ENCODE data around the gene NKD2.

The NKD2 gene

GRCh38 chr5:1066676-1067075 is 58.1 kb downstream of the NKD2 start:
- TF ChIP-seq CTCF (IDR thresholded peaks at IDR 0.05) = no peak
- Mint-ChIP-seq H3K36me3 (ENCODE audit: low read depth) (peaks cover 5% of the 10 kb centered on the region), H3K27ac (no peak overlapping the region), H3K4me3 (no peak overlapping the region), H3K4me1 (peaks cover 20% of the 10 kb centered on the region), H3K9me3 (no peaks in the 10 kb centered on the region), H3K27me3 (ENCODE audit: low read depth, poor library complexity) (no peaks in the 10 kb centered on the region)
- DNase-seq = no peak

GRCh38 chr5:1067141-1068121 is 58.8 kb downstream of the NKD2 start:
- no peak for TF ChIP-seq CTCF (IDR thresholded peaks at IDR 0.05)
- peaks cover 5% of the 10 kb centered on the region for H3K36me3 Mint-ChIP-seq (ENCODE audit: low read depth)
- H3K27me3 Mint-ChIP-seq (ENCODE audit: low read depth, poor library complexity) = no peaks in the 10 kb centered on the region
- H3K4me1 Mint-ChIP-seq = peaks cover 16% of the 10 kb centered on the region
- H3K27ac Mint-ChIP-seq = peak overlapping the region; percentile 92
- no peak overlapping the region for H3K4me3 Mint-ChIP-seq
- no peak for DNase-seq
- no peaks in the 10 kb centered on the region for H3K9me3 Mint-ChIP-seq

GRCh38 chr5:1068204-1068894 is 59.7 kb downstream of the NKD2 start:
- no peak overlapping the region for H3K27ac Mint-ChIP-seq
- H3K4me1 Mint-ChIP-seq = peaks cover 15% of the 10 kb centered on the region
- H3K36me3 Mint-ChIP-seq (ENCODE audit: low read depth) = peaks cover 5% of the 10 kb centered on the region
- H3K27me3 Mint-ChIP-seq (ENCODE audit: low read depth, poor library complexity) = no peaks in the 10 kb centered on the region
- DNase-seq = no peak
- no peak overlapping the region for H3K4me3 Mint-ChIP-seq
- H3K9me3 Mint-ChIP-seq = no peaks in the 10 kb centered on the region
- no peak for TF ChIP-seq CTCF (IDR thresholded peaks at IDR 0.05)

- Mint-ChIP-seq H3K36me3 (ENCODE audit: low read depth) (peaks cover 5% of the 10 kb centered on the region), H3K27ac (no peak overlapping the region), H3K4me3 (no peak overlapping the region), H3K9me3 (no peaks in the 10 kb centered on the region), H3K4me1 (peaks cover 15% of the 10 kb centered on the region), H3K27me3 (ENCODE audit: low read depth, poor library complexity) (no peaks in the 10 kb centered on the region)
- no peak for TF ChIP-seq CTCF (IDR thresholded peaks at IDR 0.05)
- no peak for DNase-seq
Observed at GRCh38 chr5:1068895-1069719, 60.5 kb downstream of the NKD2 start.

GRCh38 chr5:1069720-1070088 is 61.1 kb downstream of the NKD2 start:
- Mint-ChIP-seq H3K27me3 (ENCODE audit: low read depth, poor library complexity) (no peaks in the 10 kb centered on the region), H3K36me3 (ENCODE audit: low read depth) (peaks cover 5% of the 10 kb centered on the region), H3K9me3 (no peaks in the 10 kb centered on the region), H3K27ac (no peak overlapping the region), H3K4me3 (no peak overlapping the region), H3K4me1 (peaks cover 15% of the 10 kb centered on the region)
- TF ChIP-seq CTCF (IDR thresholded peaks at IDR 0.05) = no peak
- DNase-seq = no peak
